Gastrocnemius medialis (tissue), 4 donors: ENCODE results near the gene CD96.

ENCODE experiments used
- CTCF ChIP-seq, 5 experiments: fragments of 450-650 bp in 3 of 5; fragments of 200-600 bp in 2 of 5; sonication (generic) in 2 of 5; IDR thresholded peaks in 4 of 5; conservative IDR thresholded peaks in 1 of 5; 1 replicate in 4 of 5; 2 replicates in 1 of 5; pipeline ENCODE4 v1.5.1; 2016 to 2019; ENCODE audit warnings: antibody characterized with exemption in 5 of 5, mild to moderate bottlenecking in 3 of 5, moderate library complexity in 3 of 5
- POLR2A ChIP-seq, 2 donors: fragments of 450-650 bp; IDR thresholded peaks; one replicate each; pipeline ENCODE4 v1.6.1; 2017; ENCODE audit warnings: antibody characterized with exemption in 2 of 2, mild to moderate bottlenecking in 2 of 2, moderate library complexity in 2 of 2

DNA sequence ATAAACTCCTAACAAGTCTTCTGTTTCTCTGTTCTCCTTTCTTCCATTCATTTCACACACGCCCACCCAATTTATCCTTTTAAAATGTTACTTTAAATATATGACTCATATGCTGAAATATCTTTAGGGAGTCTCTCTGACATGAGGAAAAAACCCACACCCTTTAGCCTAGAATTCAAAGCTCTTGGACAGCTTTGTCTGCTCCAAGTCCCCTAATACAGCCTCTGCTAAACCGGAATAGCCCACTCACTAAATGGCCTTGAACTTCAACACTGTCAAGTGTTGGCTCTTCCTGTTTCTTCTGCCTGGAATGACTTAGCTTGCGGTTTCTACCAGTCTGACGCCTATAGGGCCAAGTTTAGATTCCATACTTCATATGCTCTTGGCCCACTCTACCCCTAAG lies 3.3 kb upstream of the CD96 start:
- TF ChIP-seq CTCF (IDR thresholded peaks at IDR 0.05 in 4 of 5, conservative IDR thresholded peaks at IDR 0.05 in 1 of 5) (no peak), POLR2A (IDR thresholded peaks at IDR 0.05) (no peak)
